Breast epithelium (tissue), 4 donors: ENCODE measurements around the gene ZNF622. TPM values are rescaled to one million over a fixed set of nuclear protein-coding genes. Genes with fewer than 3 reads are reported as not detected.

Experiments used
- DNase-seq, 2 donors: peaks; one replicate each; pipeline ENCODE4 v3.0.0-alpha.2; 2019; ENCODE audit warnings: low spot score in 2 of 2
- H3K27ac ChIP-seq, 2 donors: fragments of 200-600 bp; sonication (generic) in 1 of 2; one replicate each; pipeline ENCODE4 v1.5.1; 2016 to 2019; ENCODE audit warnings: mild to moderate bottlenecking in 1 of 2
- H3K27me3 ChIP-seq, 2 donors: fragments of 200-600 bp; sonication (generic) in 1 of 2; one replicate each; pipeline versions ENCODE4 v1.5.1 to v1.6.0; 2017 to 2019; ENCODE audit warnings: control low read depth in 1 of 2, mild to moderate bottlenecking in 1 of 2
- H3K36me3 ChIP-seq: fragments of 200-600 bp; one replicate; pipeline ENCODE4 v1.5.1; 2019
- H3K4me1 ChIP-seq, 2 donors: fragments of 200-600 bp; sonication (generic); one replicate each; pipeline ENCODE4 v1.5.1; 2016 to 2019; ENCODE audit warnings: control low read depth in 1 of 2
- H3K4me3 ChIP-seq, 3 donors: fragments of 200-600 bp; sonication (generic); 1 replicate in 2 of 3; 2 replicates in 1 of 3; pipeline ENCODE4 v1.5.1; 2016 to 2019; ENCODE audit warnings: mild to moderate bottlenecking in 3 of 3, moderate library complexity in 2 of 3
- H3K9me3 ChIP-seq, 2 donors: fragments of 200-600 bp; sonication (generic) in 1 of 2; one replicate each; pipeline ENCODE4 v1.5.1; 2016 to 2019; ENCODE audit warnings: control low read depth in 1 of 2
- POLR2A ChIP-seq: fragments of 450-650 bp; IDR thresholded peaks from one replicate; pipeline ENCODE4 v1.6.1; 2016; ENCODE audit warnings: antibody characterized with exemption, mild to moderate bottlenecking, moderate library complexity
- POLR2AphosphoS5 ChIP-seq, 3 donors: sonication (generic); formaldehyde crosslinking; IDR thresholded peaks; one replicate each; pipeline ENCODE4 v1.6.1; 2017; ENCODE audit warnings: antibody characterized with exemption in 3 of 3
- intact Hi-C: fragments of 100-400 bp; cut with DNase I; formaldehyde crosslinking; loops from one replicate; pipeline ENCODE4 v1.15.1; 2023; ENCODE audit warnings: low total_unique reads
- total RNA-seq, 3 donors: library from RNA; depleted of rRNA; stranded (reverse); fragments of >200 nt; gene quantifications; one replicate each; pipeline ENCODE4 v1.1.0, GENCODE V29; 2016
- TF ChIP-seq, protein P1 (sequence below), 3 donors: fragments of 450-650 bp; IDR thresholded peaks; one replicate each; pipeline ENCODE4 v1.5.1; 2016 to 2017; ENCODE audit warnings: antibody characterized with exemption in 3 of 3, mild to moderate bottlenecking in 3 of 3, moderate library complexity in 3 of 3

The ZNF622 gene
- total RNA-seq, 3 donors from 2014 or later = 27.9 to 37.6 (median 31.3) TPM

DNA sequence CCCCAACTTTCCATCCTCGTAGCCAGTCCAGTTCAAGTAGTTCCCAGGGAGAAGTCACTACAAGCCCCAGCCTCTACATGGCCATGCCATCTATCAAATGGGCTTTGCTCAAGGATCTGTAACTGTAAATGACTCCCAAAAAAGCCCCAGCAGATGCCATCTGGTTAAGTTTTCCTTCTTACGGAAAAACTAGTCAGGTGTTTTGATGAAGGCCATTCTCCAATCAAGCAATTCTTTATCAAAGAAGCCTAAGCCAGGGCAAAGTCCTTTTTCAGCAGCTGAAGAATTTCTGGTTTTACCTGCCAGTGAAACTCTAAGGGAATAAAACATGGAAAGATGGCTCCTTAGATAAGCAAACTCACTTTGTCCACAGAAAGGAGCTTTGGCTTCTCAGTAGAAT, 21.9 kb upstream of the ZNF622 start:
- H3K27me3 ChIP-seq = no peaks in the 10 kb centered on the region
- H3K27ac ChIP-seq = no peak overlapping the region
- H3K36me3 ChIP-seq = no peaks in the 10 kb centered on the region
- no peak for DNase-seq
- no peaks in the 10 kb centered on the region for H3K9me3 ChIP-seq
- TF ChIP-seq POLR2AphosphoS5 (IDR thresholded peaks at IDR 0.05) (no peak), POLR2A (no peak)
- TF ChIP-seq, protein P1, sequence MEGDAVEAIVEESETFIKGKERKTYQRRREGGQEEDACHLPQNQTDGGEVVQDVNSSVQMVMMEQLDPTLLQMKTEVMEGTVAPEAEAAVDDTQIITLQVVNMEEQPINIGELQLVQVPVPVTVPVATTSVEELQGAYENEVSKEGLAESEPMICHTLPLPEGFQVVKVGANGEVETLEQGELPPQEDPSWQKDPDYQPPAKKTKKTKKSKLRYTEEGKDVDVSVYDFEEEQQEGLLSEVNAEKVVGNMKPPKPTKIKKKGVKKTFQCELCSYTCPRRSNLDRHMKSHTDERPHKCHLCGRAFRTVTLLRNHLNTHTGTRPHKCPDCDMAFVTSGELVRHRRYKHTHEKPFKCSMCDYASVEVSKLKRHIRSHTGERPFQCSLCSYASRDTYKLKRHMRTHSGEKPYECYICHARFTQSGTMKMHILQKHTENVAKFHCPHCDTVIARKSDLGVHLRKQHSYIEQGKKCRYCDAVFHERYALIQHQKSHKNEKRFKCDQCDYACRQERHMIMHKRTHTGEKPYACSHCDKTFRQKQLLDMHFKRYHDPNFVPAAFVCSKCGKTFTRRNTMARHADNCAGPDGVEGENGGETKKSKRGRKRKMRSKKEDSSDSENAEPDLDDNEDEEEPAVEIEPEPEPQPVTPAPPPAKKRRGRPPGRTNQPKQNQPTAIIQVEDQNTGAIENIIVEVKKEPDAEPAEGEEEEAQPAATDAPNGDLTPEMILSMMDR (IDR thresholded peaks at IDR 0.05) = no peak
- H3K4me3 ChIP-seq = no peak overlapping the region
- intact Hi-C loops = loop anchor here (10.0 kb wide), 1 partner anchor 177 kb away; no protein-coding TSS in a partner anchor
- no peaks in the 10 kb centered on the region for H3K4me1 ChIP-seq

- Histone ChIP-seq H3K9me3 (no peaks in the 10 kb centered on the region), H3K36me3 (no peaks in the 10 kb centered on the region), H3K27ac (no peak overlapping the region), H3K4me3 (no peak overlapping the region), H3K27me3 (no peaks in the 10 kb centered on the region), H3K4me1 (no peaks in the 10 kb centered on the region)
- no peak for DNase-seq
- TF ChIP-seq POLR2AphosphoS5 (IDR thresholded peaks at IDR 0.05) = no peak
- no peak for TF ChIP-seq POLR2A
- TF ChIP-seq, protein P1 (IDR thresholded peaks at IDR 0.05) = no peak
- intact Hi-C loops = loop anchor here (10.0 kb wide), 1 partner anchor 178 kb away; no protein-coding TSS in a partner anchor
Measured at GRCh38 chr5:16486711-16487111, 21.1 kb upstream of the ZNF622 start.

DNA sequence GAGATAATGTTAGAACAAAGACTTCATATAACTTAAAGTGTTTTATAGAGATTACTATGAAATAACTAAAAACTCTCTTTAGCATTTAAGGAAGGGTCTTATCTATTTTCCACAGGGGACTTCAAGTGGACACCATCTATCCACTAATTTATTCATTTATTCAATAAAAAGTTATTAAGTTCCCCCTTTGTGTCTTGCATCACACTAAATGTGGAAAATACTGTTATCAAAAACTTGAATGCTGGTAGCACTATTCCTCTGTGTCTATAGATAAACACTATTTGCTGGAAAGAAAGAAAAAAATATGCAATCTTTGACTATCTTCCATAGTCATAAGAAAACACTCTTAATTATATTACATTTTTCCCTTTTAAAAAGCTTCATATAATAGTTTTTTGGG, 20.1 kb upstream of the ZNF622 start:
- Histone ChIP-seq H3K27me3 (no peaks in the 10 kb centered on the region), H3K9me3 (no peaks in the 10 kb centered on the region), H3K4me1 (no peaks in the 10 kb centered on the region), H3K4me3 (no peak overlapping the region), H3K27ac (no peak overlapping the region), H3K36me3 (no peaks in the 10 kb centered on the region)
- TF ChIP-seq, protein P1 (IDR thresholded peaks at IDR 0.05) = no peak
- TF ChIP-seq POLR2A (no peak), POLR2AphosphoS5 (IDR thresholded peaks at IDR 0.05) (no peak)
- no peak for DNase-seq
- intact Hi-C loops = loop anchor here (10.0 kb wide), 1 partner anchor 179 kb away; no protein-coding TSS in a partner anchor

DNA sequence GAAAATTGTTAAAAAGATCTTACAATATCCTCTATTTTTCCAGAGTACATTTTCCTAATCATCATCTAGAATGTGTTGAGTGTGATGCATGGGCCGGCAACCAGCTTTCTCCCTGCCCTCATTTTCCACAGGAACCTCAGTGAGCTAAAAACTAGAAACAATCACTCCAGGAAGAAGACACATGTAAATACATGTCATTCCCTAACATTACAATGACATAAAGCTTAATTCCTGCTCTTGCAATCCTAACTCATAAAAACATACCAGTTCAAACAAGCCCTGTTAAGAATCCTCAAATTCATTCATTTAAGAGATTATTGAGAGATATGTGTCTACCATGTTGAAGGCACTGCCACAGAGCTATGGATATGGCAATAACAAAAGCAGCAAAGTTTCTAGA, 18.5 kb upstream of the ZNF622 start:
- H3K4me3 ChIP-seq = no peak overlapping the region
- TF ChIP-seq, protein P1 (IDR thresholded peaks at IDR 0.05) = no peak
- no peak for TF ChIP-seq POLR2AphosphoS5 (IDR thresholded peaks at IDR 0.05)
- TF ChIP-seq POLR2A = no peak
- H3K27me3 ChIP-seq = no peaks in the 10 kb centered on the region
- H3K27ac ChIP-seq = no peak overlapping the region
- DNase-seq = no peak
- no peaks in the 10 kb centered on the region for H3K9me3 ChIP-seq
- H3K36me3 ChIP-seq = no peaks in the 10 kb centered on the region
- no peaks in the 10 kb centered on the region for H3K4me1 ChIP-seq
- intact Hi-C loops = loop anchor here (10.0 kb wide), 1 partner anchor 181 kb away; no protein-coding TSS in a partner anchor

DNA sequence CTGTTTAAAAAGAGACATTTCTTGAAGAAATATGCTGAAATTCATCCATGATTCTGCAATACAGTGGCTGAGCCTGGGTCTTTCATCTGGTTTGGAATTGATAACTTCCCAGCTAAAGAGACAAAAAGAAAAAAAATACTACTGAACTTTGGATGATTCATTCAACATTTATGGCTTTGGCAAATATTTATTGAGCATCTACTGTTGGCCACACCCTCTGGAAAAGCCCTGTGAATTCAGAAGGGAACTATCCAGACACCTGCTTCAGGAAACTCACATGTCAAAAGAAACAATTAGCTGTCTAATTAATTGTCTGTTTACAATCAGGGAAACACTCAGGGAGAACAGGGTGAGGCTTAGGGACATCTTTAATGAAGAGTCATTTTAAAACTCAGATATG, 17.8 kb upstream of the ZNF622 start:
- no peaks in the 10 kb centered on the region for H3K4me1 ChIP-seq
- H3K9me3 ChIP-seq = no peaks in the 10 kb centered on the region
- no peak overlapping the region for H3K4me3 ChIP-seq
- no peak for DNase-seq
- no peaks in the 10 kb centered on the region for H3K27me3 ChIP-seq
- TF ChIP-seq, protein P1 (IDR thresholded peaks at IDR 0.05) = no peak
- TF ChIP-seq POLR2AphosphoS5 (IDR thresholded peaks at IDR 0.05) (no peak), POLR2A (no peak)
- no peaks in the 10 kb centered on the region for H3K36me3 ChIP-seq
- H3K27ac ChIP-seq = no peak overlapping the region
- intact Hi-C loops = loop anchor here (10.0 kb wide), 1 partner anchor 181 kb away; no protein-coding TSS in a partner anchor
